ENCODE data around the gene CREBBP.
"Not testable (repeated sequence)": the region's sequence is repeated elsewhere in the genome, so short reads cannot be mapped to it uniquely, and the experiment has no call there.

Gene CREBBP

GRCh38 chr16:3731126-3731935 is 149.2 kb downstream of the CREBBP start:
- no peak for DNase-seq

- no peak for DNase-seq
Measured at GRCh38 chr16:3730161-3731125, 150.1 kb downstream of the CREBBP start.

- no peak for DNase-seq
Measured at GRCh38 chr16:3729161-3730112, 151.1 kb downstream of the CREBBP start.

- no peak for DNase-seq
Measured at GRCh38 chr16:3728424-3729160, 151.9 kb downstream of the CREBBP start.

GRCh38 chr16:3727806-3728381 is 152.6 kb downstream of the CREBBP start:
- DNase-seq, result no peak

- no peak for DNase-seq
Measured at GRCh38 chr16:3726021-3726687, 154.4 kb downstream of the CREBBP start.

GRCh38 chr16:3725276-3725675 is 155.2 kb downstream of the CREBBP start:
- DNase-seq, result no peak

GRCh38 chr16:3722508-3722907 is 158.0 kb downstream of the CREBBP start:
- DNase-seq, result no peak

- DNase-seq, result no peak
Measured at GRCh38 chr16:3720418-3720817, 160.1 kb downstream of the CREBBP start.

GRCh38 chr16:3718628-3719027 is 161.9 kb downstream of the CREBBP start:
- no peak for DNase-seq

GRCh38 chr16:3718019-3718391 is 162.5 kb downstream of the CREBBP start:
- DNase-seq, result no peak

- peak; percentile 88 for DNase-seq
Measured at GRCh38 chr16:3717235-3718018, 163.1 kb downstream of the CREBBP start, which contains the start of gene TRAP1. Gene TRAP1 (minus strand): TSS chr16:3717524. CDS start chr16:3717508, 16 bp downstream.

GRCh38 chr16:3716831-3717234 is 163.7 kb downstream of the CREBBP start:
- DNase-seq, result peak; percentile 3

- DNase-seq, result no peak
Measured at GRCh38 chr16:3715430-3715829, 165.1 kb downstream of the CREBBP start.

GRCh38 chr16:3714378-3714777 is 166.1 kb downstream of the CREBBP start:
- DNase-seq, result not testable (repeated sequence)

GRCh38 chr16:3713587-3714242 is 166.8 kb downstream of the CREBBP start:
- DNase-seq, result no peak

GRCh38 chr16:3712861-3713372 is 167.6 kb downstream of the CREBBP start:
- DNase-seq, result no peak

- DNase-seq, result no peak
Measured at GRCh38 chr16:3706253-3707012, 174.1 kb downstream of the CREBBP start.
